OCI-M1 (cell line): ENCODE results near the gene PNPLA7.
"Not testable (repeated sequence)": the region's sequence is repeated elsewhere in the genome, so short reads cannot be mapped to it uniquely, and the experiment has no call there.

Experiments
- DNase-seq: peaks from one replicate; lab custom pipeline; 2025; lab: John Stamatoyannopoulos, UW

The PNPLA7 gene

DNA sequence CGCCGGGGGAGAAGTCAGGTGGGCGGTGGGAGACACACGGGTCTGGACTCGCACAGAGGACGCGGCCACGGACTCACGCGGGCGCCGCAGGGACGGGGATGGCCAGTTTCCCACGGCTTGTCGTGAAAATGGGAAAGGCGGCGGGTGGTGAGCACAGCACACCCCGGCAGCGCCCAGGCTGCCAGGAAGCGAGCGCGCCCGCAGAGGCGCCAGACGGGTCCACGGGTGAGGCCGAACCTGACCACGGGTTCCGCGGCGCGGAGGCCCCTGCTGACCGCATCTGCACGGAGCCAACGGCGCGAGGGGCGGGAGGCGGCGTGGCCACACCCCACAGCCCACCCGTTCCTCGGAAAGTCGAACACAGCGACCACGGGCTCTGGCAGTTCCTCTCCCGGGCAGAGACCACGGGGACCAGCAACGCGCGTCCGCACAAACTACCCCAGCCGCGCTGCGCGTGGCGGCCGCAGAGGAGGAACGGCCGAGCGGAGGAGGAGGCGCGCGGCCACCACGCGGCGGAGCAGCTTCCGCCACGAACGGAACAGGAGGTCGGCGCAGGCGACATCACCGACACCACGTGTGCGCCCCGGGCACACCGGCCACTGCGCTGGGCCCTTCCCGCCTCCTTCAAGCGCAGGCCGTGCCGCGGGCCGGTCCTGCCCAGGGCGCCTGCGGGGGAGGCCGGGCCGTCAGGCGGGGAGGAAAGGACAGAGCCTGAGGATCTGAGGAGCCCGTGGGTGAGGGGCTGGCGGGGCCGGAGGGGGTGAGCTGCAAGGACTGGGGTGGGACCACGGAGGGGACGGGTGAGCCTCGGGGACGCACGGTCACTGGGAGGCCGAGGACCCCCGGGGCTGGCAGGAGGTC, 132.8 kb downstream of the PNPLA7 start:
- DNase-seq, result no peak

DNA sequence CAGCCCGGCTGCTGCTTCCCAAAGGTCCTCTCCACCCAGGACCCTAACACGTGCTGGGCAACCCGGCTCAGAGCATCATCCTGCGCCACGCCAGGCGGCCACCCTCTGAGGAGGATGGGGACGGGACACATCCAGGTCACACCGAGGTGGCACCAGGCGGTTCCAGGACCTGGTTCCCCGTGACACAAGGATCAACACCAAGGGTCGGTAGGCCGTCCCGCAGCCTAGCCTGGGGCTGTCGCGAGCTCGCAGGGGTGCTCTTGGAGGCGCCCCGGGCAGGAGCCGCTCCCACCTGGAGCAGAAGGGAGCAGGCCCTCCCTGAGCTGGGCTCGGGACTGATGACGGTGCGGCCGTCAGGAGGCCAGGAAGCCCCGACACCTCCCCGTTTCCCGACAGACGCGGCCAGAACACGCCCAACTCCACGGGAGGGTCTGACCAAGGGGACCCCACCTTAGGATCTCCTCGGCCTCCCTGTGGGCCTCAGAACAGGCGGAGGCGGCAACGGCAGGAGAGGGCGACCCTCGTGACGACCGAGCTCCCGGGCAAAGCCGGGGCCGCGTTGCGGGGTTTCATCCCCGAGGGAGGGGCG, 133.5 kb downstream of the PNPLA7 start:
- no peak for DNase-seq

DNA sequence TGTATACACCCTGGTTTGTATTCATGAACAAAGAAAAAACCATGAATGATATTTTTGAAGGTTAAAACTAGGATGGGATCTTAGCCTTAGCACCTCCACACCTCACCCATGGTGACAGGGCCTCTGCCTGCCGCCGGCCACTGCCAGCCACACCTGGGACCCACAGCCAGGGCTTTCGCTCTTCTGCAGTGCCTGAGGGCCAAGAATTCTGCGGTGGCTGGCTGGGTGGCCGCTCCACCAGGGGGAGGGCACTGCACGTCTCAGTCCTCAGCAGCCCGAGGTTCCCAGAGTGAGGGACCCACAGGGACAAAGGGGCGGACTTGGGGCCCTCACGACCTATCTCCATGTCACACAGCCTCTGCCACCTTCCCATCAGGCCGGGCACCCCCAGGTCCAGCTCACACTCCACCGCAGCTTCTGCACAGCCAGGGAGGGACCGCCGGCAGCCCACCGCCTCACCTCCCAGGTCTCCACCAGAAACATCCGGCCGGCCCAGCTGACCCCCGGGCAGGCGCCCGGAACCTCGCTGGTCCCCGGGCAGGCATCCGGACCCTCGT, 134.1 kb downstream of the PNPLA7 start:
- DNase-seq, result no peak

DNA sequence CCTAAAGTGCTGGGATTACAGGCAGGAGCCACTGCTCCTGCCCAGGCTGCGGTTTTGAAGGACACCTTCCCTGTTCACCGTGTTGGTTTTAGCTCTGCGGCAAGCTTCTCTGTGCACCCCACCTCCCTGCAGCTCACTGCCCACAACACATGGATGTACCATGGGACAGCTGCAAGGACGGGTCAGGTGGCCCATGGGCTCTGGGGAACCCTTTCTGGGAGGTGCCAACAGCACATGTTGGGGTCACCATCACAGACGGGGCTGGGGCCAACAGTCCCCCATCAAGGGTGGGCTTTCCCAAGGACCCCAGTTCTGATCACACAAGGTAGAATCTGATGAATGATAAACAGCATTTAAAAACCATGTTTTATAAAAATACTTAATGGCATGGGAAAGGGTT, 134.8 kb downstream of the PNPLA7 start:
- DNase-seq, result no peak

DNA sequence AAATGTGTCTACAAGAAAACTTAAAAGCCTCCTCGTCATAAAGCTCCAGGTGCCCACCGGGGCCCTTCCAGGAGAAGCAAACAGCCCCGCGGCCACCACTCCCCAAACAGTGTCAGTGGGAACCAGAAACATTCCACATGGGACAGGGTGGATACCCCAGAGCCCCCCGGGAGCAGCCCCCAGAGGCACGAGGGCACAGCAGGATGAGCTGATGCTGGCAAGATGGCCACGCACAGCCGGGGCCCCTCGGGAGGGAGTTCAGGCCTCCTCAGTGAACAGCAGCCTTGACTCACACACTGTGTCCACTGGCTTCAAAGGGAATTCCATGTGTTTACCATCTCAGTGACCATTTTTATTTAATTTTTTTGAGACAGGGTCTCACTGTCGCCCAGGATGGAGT, 137.8 kb downstream of the PNPLA7 start:
- DNase-seq, result no peak

DNA sequence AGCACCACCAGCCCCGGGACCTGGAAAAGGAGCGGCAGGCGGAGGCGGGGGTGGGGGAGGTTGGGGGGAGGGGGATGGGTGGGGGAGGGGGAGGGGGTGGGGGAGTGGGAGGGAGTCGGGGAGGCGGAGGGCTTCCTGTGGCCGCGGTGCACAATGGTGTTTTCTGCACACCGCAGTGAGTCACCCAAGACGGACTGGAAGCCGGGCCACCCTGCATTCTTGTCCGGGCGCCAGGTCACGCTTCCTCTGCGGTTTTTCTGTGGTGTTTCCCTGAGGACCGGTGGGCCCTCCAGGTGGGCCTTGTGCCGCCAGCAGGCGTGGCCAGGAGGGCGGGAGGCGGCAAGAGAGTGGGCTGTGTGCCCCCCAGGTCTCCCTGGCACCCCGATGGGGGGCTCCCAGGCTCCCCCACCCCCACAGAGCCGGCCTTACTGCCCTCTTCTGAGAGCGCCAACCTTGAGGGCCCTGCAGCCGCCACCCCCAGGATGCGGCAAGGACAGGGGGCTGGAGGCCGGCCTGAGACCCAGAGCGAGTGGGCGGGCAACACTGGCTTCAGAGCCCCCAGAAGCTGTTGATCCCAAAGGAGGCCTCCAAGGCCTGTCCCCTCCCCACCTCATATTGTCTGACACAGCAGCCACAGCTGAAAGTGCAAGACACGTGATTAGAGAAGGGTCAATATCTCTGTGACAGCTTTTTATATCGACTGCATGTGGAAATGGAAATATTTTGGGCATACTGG, 138.4 kb downstream of the PNPLA7 start:
- no peak for DNase-seq

DNA sequence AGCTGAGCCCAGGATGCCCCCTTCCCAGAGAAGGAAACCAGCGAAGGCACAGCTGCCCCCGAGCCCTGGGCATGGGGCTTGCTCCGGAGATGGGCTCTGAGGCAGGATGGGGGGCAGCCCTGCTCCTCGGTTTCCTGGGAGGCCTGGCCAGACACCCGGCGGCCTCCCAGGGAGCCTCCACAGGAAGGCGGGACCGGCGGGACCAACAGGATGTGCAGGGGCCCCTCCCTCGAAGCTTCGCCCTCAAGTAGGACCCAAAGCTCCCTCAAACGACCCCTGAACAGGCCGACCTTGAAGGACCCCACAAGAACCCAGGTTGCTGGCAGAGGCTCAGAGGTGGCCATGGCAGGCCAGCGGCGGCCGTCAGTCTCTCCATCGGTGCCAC, 138.9 kb downstream of the PNPLA7 start:
- no peak for DNase-seq

DNA sequence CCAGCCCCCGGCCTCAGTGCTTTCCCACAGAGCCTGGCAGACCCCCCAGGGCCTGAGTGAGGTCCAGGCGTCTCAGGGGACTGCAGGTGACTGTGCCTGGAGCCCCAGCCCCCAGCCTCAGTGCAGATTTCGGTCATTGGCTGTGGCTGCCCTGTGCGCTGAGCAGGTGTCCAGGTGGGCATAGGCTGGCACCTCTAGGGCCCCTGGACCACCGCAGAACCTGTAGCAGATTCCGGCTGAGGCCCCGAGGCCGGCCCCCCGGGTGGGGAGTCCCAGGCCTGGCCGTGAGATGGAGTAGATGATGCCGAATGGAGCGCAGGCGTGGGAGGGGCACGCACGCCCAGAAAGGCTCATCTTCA, 139.3 kb downstream of the PNPLA7 start:
- no peak for DNase-seq

DNA sequence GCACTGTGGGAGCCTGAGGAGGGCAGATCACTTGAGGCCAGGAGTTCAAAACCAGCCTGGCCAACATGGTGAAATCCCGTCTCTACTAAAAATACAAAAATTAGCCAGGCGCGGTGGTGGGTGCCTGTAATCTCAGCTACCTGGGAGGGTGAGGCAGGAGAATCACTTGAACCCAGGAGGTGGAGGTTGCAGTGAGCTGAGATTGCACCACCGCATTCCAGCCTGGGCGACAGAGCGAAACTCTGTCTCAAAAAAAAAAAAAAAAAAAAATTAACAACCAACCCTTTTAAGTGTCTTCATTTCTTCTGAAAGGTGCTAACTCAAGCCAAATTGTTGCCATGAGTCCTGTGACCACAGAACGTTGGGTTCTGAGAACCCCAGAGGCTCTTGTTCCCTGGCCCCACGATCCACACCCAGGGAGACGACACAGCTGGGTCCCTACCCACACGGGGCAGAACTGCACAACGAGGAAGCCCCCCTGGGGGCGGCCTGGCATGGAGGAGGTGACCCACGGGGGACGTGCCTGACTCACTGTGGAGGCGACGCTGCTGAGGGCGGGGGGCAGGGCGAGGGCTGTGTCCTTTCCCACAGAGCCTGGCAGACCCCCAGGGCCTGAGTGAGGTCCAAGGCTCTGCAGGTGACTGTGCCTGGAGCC, 139.8 kb downstream of the PNPLA7 start:
- not testable (repeated sequence) for DNase-seq
